Fibroblast of skin of back (primary cell): Measurements from ENCODE around the gene TAS1R1.
"Not testable (repeated sequence)": the region's sequence is repeated elsewhere in the genome, so short reads cannot be mapped to it uniquely, and the experiment has no call there.

ENCODE experiments used
- DNase-seq: peaks from one replicate; pipeline ENCODE4 v3.0.0-alpha.2; 2013

The TAS1R1 gene

DNA sequence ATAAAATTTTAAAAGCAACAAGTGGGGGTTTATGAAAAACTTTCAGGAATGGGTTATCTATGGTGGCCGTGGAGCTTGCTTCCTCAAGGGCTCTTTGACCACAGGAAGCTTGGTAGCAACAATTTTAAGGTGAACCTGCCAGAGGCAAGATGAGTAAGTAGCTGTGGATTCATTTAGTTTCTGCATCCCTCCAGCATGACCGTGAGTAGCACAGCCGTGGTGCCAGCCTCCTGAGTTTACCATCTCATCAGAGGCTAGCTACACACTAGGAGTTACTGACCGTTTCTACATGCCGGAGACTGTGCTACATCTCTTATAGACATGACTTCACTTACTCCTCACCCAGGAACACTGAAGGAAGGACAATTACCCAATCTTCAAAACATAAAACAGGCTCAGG, 33.6 kb upstream of the TAS1R1 start:
- DNase-seq: peak; percentile 17

- peak; percentile 46 for DNase-seq
These were observed 31.5 kb upstream of the TAS1R1 start for GRCh38 chr1:6523566-6523965.

DNA sequence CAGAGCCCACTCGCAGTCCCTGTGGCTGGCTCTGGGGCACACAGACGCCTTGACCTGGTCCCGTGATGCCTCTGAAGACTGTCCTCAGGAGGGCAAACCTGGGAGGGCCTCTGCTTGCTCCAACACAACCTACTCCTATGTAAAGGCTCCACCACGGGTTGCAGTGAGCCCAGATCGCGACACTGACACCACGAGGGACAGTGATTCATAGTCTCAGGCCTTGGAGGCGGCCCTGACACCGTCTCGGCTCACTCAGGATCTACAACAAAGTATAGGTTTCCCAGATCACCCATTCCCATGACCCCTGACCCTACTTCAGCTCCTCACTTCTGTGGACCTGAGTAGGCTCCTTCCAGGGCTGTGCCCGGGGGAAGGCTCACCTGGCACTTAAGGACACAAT, 28.8 kb upstream of the TAS1R1 start:
- no peak for DNase-seq

GRCh38 chr1:6528492-6528891, 26.6 kb upstream of the TAS1R1 start:
- DNase-seq: no peak

DNA sequence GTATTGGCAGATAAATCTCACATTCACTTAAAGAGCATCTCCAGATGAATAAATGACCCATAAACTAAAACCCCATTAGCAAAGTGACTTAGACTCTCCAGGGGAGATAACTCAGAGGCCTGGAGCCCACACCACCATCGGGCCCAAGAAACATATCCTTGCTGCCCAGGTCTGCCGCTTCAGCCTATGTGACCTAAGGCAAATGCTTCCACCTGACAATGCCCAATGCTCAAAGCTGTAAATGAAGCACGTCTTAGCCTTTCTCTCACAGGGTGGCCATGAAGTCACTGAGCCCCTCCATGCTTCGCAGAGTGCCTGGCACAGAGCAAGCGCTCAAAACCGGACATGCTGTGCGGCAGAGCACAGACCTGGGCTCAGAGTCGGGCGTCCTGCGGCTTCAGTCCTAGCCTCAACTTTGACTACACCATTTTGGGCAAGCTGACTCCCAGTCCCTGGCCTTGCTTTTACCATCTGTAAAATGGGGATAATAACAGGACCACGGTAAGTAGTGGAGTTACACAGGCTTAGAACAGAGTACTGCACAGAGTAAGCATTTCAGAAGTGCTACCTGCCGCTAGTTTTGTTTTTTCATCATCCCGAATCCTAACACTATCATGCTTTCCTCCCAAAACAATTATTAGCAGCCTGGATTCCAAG, 24.5 kb upstream of the TAS1R1 start:
- DNase-seq: no peak

DNA sequence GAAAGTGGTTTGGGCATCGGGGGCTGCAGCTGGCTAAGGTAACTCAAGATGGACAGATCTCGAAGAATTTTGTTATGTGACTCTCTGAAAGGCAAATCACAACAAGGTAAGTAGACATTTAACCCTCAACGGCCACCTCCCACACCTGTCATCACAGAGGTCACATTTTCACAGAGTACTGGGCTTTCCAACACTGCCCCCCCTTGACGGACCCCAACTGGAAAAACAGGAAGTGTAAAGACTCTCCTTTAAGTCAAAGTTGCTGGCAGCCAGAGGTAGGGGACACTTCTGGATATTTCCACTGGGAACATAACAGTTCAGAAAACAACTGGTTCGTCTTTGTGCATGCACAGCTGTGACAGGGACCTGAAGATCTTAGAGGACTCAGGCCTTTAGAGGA, 23.1 kb upstream of the TAS1R1 start:
- DNase-seq: no peak

- DNase-seq: no peak
These were observed 20.8 kb upstream of the TAS1R1 start for GRCh38 chr1:6534248-6534822.

DNA sequence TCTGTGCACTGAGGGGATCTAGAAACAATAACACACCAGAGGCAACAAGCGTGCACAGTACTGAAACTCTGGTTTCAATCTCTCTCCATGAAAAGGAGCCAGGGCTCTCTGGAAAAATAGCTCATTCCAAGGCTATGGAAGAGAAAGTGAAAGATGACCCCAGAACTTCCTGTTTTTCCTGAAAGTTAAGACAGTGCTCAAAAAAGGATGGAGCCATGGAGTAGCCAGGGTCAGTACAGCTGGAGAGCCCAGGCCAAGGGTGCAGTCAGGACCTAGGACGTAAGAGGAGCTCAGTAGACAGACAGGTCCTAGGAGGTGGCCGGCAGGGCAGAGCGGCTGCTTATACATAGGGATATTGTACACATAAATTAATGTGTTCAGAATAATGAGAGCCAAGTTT, 19.9 kb upstream of the TAS1R1 start:
- no peak for DNase-seq

GRCh38 chr1:6536291-6536690, 18.8 kb upstream of the TAS1R1 start:
- no peak for DNase-seq

- peak; percentile 91 for DNase-seq
These were observed 16.2 kb upstream of the TAS1R1 start for GRCh38 chr1:6538956-6539355.

GRCh38 chr1:6544831-6545230, 10.3 kb upstream of the TAS1R1 start:
- DNase-seq: peak; percentile 75

DNA sequence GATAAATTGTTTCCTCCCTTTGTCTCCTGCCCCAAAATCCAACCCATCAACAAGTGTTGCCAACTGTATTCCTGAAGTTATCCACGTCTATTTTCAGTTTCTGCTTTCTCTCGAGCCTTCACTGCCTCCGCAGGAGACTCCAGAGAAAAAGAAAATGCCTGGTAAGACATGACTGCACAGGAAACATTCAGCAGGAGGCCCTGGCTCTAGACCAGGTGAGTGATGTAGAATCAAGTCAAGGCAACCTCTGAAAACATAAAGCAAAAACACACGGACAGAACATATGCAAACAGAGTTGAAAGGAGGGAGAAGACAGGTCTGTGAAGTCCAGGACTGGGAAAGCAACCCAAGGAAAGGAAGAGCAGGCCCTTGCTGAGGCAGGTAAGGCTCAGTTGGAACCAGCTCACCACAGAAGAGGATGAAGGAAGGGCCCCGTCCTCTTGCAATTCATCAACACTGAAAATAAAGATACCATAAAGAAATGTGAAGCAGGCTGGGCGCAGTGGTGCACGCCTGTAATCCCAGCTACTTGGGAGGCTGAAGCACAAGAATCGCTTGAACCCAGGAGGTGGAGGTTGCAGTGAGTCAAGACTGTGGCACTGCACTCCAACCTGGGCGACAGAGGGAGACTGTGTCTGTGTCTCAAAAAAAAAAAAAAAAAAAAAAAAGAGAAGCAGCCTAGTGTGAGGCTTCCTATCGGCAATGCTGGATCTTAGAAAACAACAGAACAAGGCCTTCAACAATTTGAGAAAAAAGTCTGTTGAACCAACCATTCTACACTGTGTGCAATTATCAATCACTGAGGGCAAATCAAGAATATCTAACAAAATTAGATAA, 9.6 kb upstream of the TAS1R1 start:
- peak; percentile 12 for DNase-seq

- no peak for DNase-seq
These were observed 8.8 kb upstream of the TAS1R1 start for GRCh38 chr1:6546326-6546725.

GRCh38 chr1:6547301-6547700, 7.8 kb upstream of the TAS1R1 start:
- DNase-seq: peak; percentile 32

- DNase-seq: peak; percentile 90
These were observed 838 bp upstream of the TAS1R1 start, which contains the start of gene NOL9 for GRCh38 chr1:6554031-6554906. NOL9 (minus strand) TSS chr1:6554513; CDS start chr1:6554502, 11 bp downstream.

DNA sequence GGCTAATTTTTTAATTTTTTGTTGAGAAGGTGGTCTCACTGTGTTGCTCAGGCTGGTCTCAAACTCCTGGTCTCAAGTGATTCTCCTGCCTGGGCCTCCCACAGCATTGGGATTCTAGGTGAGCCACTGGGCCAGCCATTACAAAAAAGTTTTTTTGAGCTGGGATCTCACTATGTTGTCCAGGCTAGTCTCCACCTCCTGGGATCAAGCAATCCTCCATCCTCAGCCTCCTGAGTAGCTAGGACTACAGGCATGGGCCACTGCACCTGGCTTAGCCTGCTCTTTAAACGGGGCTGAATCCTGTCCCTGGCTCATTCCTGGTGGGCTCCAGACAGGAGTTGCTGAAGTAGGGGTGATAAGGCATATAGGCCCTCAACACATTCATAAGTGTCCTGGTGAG, 2.5 kb downstream of the TAS1R1 start:
- DNase-seq: no peak

DNA sequence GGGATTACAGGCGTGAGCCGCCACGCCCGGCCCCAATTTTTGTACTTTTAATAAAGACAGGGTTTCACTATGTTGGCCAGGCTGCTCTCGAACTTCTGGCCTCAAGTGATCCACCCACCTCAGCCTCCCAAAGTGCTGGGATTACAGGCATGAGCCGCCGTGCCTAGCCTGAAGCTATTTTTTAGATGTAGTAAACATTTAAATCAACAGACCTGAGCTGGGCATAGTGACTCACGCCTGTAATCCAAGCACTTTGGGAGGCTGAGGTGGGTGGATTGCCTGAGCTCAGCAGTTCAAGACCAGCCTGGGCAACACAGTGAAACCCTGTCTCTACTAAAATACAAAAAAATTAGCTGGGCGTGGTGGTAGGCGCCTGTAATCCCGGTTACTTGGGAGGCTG, 4.1 kb downstream of the TAS1R1 start:
- DNase-seq: not testable (repeated sequence)

GRCh38 chr1:6560267-6560666, 5.2 kb downstream of the TAS1R1 start:
- DNase-seq: no peak

DNA sequence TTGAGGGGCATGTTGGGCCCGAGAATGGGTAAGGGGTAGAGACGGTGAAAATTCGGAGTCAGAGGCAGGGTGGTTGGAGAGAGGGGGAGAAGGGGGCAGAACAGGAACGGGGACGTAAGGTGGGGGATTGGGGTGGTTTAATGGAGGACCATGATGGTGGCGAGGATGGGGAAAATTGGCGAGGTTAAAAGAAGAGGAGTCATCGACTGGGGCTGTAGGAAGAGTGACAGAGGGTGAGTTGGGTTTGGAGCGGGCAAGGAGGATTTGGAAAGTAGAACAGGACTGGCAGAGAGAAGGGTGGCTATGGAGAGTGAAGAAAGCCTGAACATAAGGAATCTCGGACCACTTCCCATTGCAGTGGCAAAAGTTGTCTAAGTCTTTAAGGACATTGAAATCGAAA, 13.9 kb downstream of the TAS1R1 start:
- no peak for DNase-seq

- DNase-seq: no peak
These were observed 15.0 kb downstream of the TAS1R1 start for GRCh38 chr1:6570100-6570499.

- no peak for DNase-seq
These were observed 15.9 kb downstream of the TAS1R1 start for GRCh38 chr1:6570987-6571386.

DNA sequence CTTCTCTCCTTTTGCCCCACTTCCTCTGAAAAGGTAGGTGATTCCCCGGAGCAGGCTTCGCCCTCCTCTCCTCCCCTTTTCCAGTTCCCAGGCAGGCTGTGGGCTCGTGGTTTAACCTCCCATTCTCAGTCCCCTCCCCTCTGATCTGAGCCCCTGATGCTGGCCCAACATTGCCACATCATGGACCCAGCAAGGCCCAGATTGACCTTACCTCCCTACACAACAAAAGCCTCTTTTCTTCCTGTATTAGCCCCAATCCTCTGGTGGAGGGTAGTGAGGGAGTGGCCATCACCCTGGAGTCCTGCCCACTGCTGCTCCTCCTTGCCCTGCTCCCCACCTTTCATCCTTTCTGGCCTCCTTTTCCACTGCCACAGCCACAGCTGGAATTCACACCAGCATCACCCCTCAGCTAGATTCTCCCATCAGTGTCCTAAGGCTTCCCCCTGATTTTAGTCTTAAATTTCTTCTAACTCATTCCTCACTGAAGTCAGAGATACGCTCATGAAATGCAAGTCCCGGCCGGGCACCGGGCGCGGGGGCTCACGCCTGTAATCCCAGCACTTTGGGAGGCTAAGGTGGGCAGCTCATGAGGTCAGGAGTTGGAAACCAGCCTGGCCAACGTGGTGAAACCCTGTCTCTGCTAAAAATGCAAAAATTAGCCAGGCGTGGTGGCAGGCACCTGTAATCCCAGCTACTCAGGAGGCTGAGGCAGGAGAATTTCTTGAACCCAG, 17.7 kb downstream of the TAS1R1 start:
- no peak for DNase-seq
